ENCODE measurements around the gene WDR5.

- TF ChIP-seq CTCF (IDR thresholded peaks at IDR 0.05) (no peak), POLR2A (IDR thresholded peaks at IDR 0.05) (no peak)
These were observed 56.5 kb downstream of the WDR5 start for GRCh38 chr9:134192311-134192950.
